ENCODE data around the gene MCM7. TPM values are rescaled to one million over a fixed set of nuclear protein-coding genes. Genes with fewer than 3 reads are reported as not detected.

Gene MCM7
- total RNA-seq, 4 donors from 2014 or later: 20.1 to 66.1 (median 46.7) TPM

DNA sequence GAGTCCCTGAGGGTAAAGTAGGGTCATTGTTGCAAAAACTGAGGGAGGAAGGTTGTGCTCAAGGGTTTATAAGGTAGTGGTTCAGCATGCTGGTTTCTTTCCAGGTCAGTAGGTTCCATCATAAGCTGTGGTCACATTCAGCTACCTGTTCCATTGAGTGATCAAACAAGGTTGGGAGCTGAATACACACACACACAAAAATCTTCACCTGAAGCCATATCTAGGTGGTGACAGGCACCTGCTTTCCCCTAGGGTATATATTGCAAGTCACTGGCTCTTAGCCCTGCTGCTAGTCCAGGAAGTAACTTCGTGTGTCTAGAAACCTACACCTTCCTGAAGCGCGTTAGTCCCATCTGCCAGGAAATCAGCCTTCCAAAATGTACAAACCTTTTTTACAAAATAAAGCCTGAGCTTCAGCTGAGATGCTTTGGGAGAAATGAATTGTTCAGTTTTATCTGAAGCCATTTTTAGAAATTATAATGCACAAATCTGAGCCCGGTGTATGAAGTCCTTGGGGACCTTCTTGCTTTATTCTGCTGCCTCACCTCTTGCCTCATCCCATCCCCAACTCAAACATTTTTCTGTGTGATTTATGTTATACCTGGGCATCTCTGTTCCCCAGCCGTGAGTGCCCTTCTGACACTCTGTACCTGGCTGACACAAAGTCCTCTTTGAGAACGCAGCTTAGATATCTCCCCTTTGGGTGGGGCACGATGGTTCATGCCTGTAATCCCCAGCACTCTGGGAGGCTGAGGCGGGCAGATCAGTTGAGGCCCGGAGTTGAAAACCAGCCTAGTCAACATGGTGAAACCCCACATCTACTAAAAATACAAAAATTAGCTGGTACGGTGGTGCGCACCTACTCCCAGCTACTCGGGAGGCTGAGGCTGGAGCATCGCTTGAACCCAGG, 36.9 kb upstream of the MCM7 start:
- TF ChIP-seq, protein P1, sequence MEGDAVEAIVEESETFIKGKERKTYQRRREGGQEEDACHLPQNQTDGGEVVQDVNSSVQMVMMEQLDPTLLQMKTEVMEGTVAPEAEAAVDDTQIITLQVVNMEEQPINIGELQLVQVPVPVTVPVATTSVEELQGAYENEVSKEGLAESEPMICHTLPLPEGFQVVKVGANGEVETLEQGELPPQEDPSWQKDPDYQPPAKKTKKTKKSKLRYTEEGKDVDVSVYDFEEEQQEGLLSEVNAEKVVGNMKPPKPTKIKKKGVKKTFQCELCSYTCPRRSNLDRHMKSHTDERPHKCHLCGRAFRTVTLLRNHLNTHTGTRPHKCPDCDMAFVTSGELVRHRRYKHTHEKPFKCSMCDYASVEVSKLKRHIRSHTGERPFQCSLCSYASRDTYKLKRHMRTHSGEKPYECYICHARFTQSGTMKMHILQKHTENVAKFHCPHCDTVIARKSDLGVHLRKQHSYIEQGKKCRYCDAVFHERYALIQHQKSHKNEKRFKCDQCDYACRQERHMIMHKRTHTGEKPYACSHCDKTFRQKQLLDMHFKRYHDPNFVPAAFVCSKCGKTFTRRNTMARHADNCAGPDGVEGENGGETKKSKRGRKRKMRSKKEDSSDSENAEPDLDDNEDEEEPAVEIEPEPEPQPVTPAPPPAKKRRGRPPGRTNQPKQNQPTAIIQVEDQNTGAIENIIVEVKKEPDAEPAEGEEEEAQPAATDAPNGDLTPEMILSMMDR (IDR thresholded peaks at IDR 0.05; ENCODE audit: low read depth): no peak

DNA sequence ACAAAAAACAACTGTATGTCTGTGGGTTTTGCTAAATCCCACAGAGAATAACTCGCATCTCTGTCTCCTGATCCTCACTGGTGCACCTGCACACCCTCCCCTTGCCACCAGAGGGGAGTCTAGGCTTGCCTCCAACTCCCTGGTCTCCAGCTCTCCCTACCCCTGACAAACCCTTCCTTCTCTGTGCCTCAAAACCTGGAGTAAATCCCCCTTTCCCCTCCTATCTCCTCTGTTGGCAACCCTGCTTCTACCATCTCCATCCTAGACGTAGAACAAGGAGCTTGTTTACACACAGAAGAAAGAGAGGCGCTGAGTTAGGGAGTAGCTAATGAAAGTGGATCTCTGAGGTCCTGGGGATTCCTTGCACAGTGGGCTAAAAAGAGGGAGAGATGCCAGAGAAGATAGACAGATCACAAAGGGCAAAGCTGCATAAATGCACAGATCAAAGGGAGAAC, 31.5 kb upstream of the MCM7 start:
- TF ChIP-seq, protein P1 (IDR thresholded peaks at IDR 0.05; ENCODE audit: low read depth): no peak

DNA sequence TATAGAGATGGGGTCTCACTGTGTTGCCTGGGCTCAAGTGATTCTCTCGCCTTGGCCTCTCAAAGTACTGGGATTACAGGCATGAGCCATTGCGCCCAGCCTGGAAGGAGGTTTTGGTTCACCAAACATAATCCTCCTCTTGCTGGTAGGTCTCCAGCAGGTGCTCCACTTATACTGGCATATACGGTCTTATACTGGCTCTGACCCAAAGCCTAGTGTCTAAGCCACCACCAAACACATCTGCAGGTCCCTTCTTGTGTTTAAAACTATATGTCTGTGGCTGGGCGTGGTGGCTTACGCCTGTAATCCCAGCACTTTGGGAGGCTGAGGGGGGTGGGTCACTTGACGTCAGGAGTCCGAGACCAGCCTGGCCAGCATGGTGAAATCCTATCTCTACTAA, 30.9 kb upstream of the MCM7 start:
- TF ChIP-seq, protein P1 (IDR thresholded peaks at IDR 0.05; ENCODE audit: low read depth): no peak

DNA sequence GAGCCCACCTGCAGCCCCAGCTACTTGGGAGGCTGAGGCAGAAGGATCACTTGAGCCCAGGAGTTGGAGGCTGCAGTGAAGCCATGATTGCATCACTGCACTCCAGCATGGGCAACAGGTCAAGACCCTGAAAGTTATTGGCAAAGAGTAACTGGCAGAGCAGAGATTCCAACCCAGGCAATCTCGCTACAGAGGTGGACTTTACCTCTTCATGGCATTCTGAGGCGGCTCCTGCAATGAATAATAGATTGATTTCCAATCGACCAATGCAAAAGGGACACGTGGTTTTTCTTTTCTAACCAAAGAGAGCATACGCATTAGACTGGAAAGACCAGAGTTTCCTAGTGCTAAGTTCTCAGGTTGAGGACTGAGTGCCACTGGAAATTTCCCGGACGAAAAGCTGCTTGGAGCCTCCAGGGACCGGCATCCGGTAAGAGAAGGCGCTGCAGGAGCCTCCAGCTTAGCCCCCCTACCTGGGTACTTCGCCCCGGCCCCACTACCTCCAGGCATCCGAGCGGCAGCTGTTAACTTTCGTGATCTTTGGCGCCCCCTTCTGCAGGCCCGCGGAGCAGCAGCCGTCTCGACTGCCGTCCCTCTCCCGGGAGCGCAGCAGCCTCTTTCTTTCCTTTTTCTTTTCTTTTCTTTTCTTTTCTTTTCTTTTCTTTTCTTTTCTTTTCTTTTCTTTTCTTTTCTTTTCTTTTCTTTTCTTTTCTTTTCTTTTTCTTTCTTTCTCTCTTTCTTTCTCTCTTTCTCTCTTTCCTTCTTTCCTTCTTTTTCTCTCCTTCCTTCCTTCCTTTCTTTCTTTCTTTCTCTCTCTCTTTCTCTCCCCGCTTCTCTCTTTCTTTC, 29.6 kb upstream of the MCM7 start:
- TF ChIP-seq, protein P1 (IDR thresholded peaks at IDR 0.05; ENCODE audit: low read depth): no peak

DNA sequence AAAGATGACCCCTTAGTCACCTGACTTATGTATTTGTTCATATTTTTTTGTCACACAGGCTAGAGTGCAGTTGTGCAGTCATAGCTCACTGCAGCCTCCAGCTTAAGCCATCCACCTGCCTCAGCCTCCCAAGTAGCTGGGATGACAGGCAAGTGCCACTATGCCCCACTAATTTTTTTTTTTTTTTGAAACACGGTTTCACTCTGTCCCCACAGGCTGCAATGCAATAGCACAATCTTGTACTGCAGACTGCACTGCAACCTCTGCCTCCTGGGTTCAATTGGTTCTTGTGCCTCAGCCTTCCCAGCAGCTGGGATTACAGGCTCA, 27.4 kb upstream of the MCM7 start:
- TF ChIP-seq, protein P1 (IDR thresholded peaks at IDR 0.05; ENCODE audit: low read depth): no peak

DNA sequence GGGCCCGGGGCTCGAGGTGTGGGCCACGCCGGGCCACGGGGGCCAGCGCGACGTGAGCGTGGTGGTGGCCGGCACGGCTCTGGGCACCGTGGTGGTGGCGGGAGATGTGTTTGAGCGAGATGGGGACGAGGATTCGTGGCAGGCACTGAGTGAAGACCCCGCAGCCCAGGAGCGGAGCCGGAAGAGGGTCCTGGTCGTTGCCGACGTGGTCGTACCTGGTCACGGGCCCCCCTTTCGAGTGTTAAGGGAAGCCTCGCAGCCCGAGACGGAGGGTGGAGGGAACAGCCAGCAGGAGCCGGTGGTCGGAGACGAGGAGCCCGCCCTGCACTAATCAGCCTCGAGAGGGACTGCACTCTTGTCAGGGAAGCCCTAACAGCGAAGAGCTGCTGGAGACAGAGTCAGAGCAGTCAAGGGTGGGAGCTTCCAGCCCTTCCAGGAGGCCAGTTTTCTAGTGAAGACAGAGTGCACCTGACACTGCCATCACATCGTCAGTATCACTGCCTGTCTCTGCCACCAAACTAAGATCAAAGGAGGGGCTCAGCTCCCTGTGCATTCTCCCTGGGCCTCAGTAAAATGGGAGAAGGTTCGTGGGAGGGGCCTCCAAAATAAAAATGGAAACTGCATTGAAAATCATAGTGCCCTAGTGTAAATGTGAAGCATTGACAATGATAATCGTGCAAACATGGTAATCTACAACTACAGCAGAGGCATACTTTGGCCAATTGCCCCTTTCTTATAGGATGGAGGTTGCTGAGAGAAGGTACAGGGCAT, 26.9 kb upstream of the MCM7 start:
- TF ChIP-seq, protein P1 (IDR thresholded peaks at IDR 0.05; ENCODE audit: low read depth): no peak

Data from subcutaneous adipose tissue (tissue), 4 donors.